KMS-11 (cell line): ENCODE data around the gene RTN1.
"Not testable (repeated sequence)": the region's sequence is repeated elsewhere in the genome, so short reads cannot be mapped to it uniquely, and the experiment has no call there.

Experiments used
- H2AFZ ChIP-seq: fragments of 200-600 bp; sonication (generic); 2 replicates; pipeline ENCODE4 v1.6.1; 2016; ENCODE audit warnings: antibody characterized with exemption, mixed run types, low read depth
- H3K27ac ChIP-seq: fragments of 200-600 bp; sonication (generic); 2 replicates; pipeline ENCODE4 v1.6.1; 2016; ENCODE audit warnings: mild to moderate bottlenecking, mixed run types
- H3K27me3 ChIP-seq: fragments of 200-600 bp; sonication (generic); 2 replicates; pipeline ENCODE4 v1.6.1; 2017; ENCODE audit warnings: mild to moderate bottlenecking, low read depth, mixed run types, moderate library complexity; ENCODE audit not compliant: insufficient read depth
- H3K36me3 ChIP-seq: fragments of 200-600 bp; sonication (generic); 2 replicates; pipeline ENCODE4 v1.6.1; 2017; ENCODE audit warnings: mild to moderate bottlenecking, mixed run types; ENCODE audit not compliant: insufficient read depth
- H3K4me1 ChIP-seq: fragments of 200-600 bp; sonication (generic); 2 replicates; pipeline ENCODE4 v1.6.1; 2016; ENCODE audit warnings: mild to moderate bottlenecking, low read depth, mixed run types; ENCODE audit not compliant: poor library complexity, severe bottlenecking
- H3K4me2 ChIP-seq: fragments of 200-600 bp; sonication (generic); 2 replicates; pipeline ENCODE4 v1.7.0; 2016; ENCODE audit warnings: mild to moderate bottlenecking, mixed run types
- H3K4me3 ChIP-seq: fragments of 200-600 bp; sonication (generic); IDR thresholded peaks from 2 replicates; pipeline ENCODE4 v1.6.1; 2017; ENCODE audit warnings: low read depth, low read length, mixed read lengths; ENCODE audit not compliant: insufficient read depth
- H3K79me2 ChIP-seq: fragments of 200-600 bp; sonication (generic); 2 replicates; pipeline ENCODE4 v1.6.1; 2016; ENCODE audit warnings: low read depth, mixed run types; ENCODE audit not compliant: insufficient read depth
- H3K9ac ChIP-seq: fragments of 200-600 bp; sonication (generic); 2 replicates; pipeline ENCODE4 v1.6.1; 2016; ENCODE audit warnings: mild to moderate bottlenecking, mixed run types
- H4K20me1 ChIP-seq: fragments of 200-600 bp; sonication (generic); 2 replicates; pipeline ENCODE4 v1.6.1; 2016; ENCODE audit warnings: mild to moderate bottlenecking, mixed run types; ENCODE audit not compliant: insufficient read depth
- TF ChIP-seq, protein P1 (sequence below): fragments of 200-600 bp; sonication (generic); conservative IDR thresholded peaks from 2 replicates; pipeline ENCODE4 v1.6.1; 2017; ENCODE audit warnings: low read depth, mild to moderate bottlenecking, antibody characterized with exemption, low read length, moderate library complexity, mixed read lengths

The RTN1 gene

DNA sequence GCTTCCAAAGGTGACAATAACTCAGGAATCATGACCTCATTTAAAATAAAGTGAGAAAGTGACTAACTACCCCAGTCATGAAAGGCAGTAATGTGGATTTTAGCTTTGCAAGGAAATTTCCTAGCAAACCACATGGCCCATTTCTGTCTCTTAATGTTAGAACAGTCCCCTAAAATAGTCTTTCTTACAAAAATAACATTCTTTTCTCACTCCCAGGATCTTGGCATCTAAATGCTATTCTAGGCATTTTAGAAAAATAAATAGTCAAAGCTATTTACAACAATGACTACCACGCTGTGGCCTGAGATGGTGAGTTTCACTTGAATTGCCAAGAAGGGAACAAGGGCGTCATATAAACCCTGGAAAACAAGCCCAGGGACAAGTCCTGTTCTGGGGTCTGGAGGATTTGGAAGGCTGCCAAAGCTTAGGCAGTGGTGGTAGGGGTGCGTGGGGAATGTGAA, 192.8 kb downstream of the RTN1 start:
- H2AFZ ChIP-seq: no peak overlapping the region
- H3K79me2 ChIP-seq: no peaks in the 10 kb centered on the region
- no peak overlapping the region for H3K9ac ChIP-seq
- H3K27me3 ChIP-seq: no peaks in the 10 kb centered on the region
- H3K4me2 ChIP-seq: no peak overlapping the region
- no peak overlapping the region for H3K27ac ChIP-seq
- TF ChIP-seq, protein P1, sequence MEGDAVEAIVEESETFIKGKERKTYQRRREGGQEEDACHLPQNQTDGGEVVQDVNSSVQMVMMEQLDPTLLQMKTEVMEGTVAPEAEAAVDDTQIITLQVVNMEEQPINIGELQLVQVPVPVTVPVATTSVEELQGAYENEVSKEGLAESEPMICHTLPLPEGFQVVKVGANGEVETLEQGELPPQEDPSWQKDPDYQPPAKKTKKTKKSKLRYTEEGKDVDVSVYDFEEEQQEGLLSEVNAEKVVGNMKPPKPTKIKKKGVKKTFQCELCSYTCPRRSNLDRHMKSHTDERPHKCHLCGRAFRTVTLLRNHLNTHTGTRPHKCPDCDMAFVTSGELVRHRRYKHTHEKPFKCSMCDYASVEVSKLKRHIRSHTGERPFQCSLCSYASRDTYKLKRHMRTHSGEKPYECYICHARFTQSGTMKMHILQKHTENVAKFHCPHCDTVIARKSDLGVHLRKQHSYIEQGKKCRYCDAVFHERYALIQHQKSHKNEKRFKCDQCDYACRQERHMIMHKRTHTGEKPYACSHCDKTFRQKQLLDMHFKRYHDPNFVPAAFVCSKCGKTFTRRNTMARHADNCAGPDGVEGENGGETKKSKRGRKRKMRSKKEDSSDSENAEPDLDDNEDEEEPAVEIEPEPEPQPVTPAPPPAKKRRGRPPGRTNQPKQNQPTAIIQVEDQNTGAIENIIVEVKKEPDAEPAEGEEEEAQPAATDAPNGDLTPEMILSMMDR: no peak
- no peaks in the 10 kb centered on the region for H3K36me3 ChIP-seq
- H4K20me1 ChIP-seq: no peaks in the 10 kb centered on the region
- no peak overlapping the region for H3K4me3 ChIP-seq
- no peaks in the 10 kb centered on the region for H3K4me1 ChIP-seq

DNA sequence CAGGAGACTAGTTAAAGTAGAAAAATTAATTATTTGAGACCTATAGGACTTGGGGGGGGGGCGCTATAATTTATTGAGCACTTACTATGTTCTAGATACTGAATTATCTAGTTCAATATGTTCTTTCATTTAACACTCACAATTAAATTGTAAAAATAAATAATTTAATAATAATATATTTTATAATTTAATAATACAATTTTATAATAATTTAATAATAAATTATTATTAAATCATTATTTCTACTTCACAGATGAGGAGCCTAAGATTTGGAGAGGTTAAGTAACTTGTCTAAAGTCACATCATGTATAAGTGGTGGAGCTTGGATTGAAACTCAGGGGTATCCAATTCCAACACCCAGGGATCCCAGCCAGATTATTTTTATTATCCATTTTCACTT, 195.2 kb downstream of the RTN1 start:
- Histone ChIP-seq H2AFZ (no peak overlapping the region), H3K4me2 (no peak overlapping the region), H3K27me3 (no peaks in the 10 kb centered on the region), H3K4me1 (no peaks in the 10 kb centered on the region), H3K4me3 (no peak overlapping the region), H3K79me2 (no peaks in the 10 kb centered on the region), H3K36me3 (no peaks in the 10 kb centered on the region), H3K9ac (no peak overlapping the region), H4K20me1 (no peaks in the 10 kb centered on the region), H3K27ac (no peak overlapping the region)
- TF ChIP-seq, protein P1: no peak

DNA sequence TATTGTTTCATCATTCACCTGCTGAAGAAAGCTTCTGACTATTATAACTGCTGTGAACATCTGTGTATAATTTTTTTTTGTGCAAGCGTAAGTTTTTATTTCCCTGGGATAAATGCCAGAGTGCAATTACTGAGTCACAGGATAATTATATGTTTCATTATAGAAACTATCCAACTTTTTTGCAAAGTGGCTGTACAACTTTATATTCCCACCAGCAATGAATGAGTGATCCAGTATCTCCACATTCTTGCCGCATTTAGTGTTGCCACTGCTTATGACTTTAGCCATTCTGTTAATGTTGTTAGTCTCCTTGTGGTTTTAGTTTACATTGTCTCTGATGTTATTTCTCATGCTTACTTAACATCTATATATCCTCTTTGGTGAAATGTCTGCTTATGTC, 205.8 kb downstream of the RTN1 start:
- TF ChIP-seq, protein P1: no peak
- no peaks in the 10 kb centered on the region for H4K20me1 ChIP-seq
- H3K9ac ChIP-seq: no peak overlapping the region

DNA sequence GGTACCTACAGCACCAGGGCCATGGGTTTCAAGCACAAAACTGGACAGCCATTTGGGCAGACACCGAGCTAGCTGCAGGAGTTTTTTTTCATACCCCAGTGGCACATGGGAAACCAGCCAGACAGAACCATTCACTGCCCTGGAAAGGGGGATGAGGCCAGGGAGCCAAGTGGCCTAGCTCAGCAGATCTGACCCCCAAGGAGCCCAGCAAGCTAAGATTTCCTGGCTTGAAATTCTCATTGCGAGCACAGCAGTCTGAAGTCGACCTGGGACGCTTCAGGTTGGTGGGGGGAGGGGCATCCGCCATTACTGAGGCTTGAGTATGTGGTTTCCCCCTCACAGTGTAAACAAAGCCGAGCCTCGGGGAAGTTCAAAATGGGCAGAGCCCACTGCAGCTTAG, 212.8 kb downstream of the RTN1 start:
- Histone ChIP-seq H3K4me1 (no peaks in the 10 kb centered on the region), H3K36me3 (no peaks in the 10 kb centered on the region), H3K79me2 (no peaks in the 10 kb centered on the region), H3K9ac (no peak overlapping the region), H3K27ac (no peak overlapping the region), H3K4me2 (no peak overlapping the region), H2AFZ (no peak overlapping the region), H3K4me3 (no peak overlapping the region), H4K20me1 (no peaks in the 10 kb centered on the region), H3K27me3 (no peaks in the 10 kb centered on the region)
- TF ChIP-seq, protein P1: no peak

More for the DNA sequence above, 205.8 kb downstream of the RTN1 start:
- Histone ChIP-seq H3K4me1 (no peaks in the 10 kb centered on the region), H2AFZ (no peak overlapping the region), H3K36me3 (no peaks in the 10 kb centered on the region), H3K27me3 (no peaks in the 10 kb centered on the region), H3K79me2 (no peaks in the 10 kb centered on the region), H3K4me3 (no peak overlapping the region), H3K4me2 (no peak overlapping the region), H3K27ac (no peak overlapping the region)

DNA sequence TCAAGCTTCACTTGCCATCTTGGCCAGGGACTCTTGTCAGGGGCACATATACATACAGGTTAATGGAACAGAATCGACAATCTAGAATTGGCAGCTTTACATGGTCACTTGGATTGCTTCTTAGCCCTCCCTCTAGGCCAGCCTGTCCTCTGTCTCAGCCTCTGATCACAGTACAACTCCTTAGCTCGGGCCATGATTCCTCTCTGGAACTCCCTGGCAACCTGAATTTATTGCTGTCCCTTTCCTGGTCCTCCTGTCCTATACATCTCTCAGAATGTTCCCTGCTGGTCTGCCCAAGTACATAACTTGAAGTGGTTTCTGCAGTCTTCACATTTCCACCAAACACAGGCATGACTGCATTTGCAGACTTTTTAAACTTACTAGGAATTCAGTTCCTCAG, 214.1 kb downstream of the RTN1 start:
- H3K27me3 ChIP-seq: no peaks in the 10 kb centered on the region
- no peaks in the 10 kb centered on the region for H4K20me1 ChIP-seq
- H3K4me2 ChIP-seq: no peak overlapping the region
- no peak overlapping the region for H2AFZ ChIP-seq
- H3K4me3 ChIP-seq: no peak overlapping the region
- no peak overlapping the region for H3K27ac ChIP-seq
- no peaks in the 10 kb centered on the region for H3K4me1 ChIP-seq
- H3K36me3 ChIP-seq: no peaks in the 10 kb centered on the region
- TF ChIP-seq, protein P1: no peak
- no peaks in the 10 kb centered on the region for H3K79me2 ChIP-seq
- no peak overlapping the region for H3K9ac ChIP-seq

DNA sequence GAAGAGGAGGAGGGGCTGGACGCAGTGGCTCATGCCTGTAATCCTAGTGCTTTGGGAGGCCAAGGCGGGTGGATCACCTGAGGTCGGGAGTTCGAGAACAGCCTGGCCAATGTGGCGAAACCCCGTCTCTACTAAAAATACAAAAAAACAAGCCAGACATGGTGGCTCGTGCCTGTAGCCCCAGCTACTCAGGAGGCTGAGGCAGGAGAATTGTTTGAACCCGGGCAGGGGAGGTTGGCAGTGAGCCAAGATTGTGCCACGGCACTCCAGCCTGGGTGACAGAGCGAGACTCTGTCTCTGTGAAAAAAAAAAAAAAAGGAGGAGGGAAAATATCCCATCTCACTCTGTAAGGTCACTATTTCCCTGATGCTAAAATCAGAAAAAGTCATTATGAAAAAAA, 216.4 kb downstream of the RTN1 start:
- H3K27ac ChIP-seq, H4K20me1 ChIP-seq, H3K36me3 ChIP-seq, H3K4me1 ChIP-seq, H3K4me3 ChIP-seq, H3K79me2 ChIP-seq, H3K27me3 ChIP-seq, H3K4me2 ChIP-seq, H2AFZ ChIP-seq, H3K9ac ChIP-seq: not testable (repeated sequence)

DNA sequence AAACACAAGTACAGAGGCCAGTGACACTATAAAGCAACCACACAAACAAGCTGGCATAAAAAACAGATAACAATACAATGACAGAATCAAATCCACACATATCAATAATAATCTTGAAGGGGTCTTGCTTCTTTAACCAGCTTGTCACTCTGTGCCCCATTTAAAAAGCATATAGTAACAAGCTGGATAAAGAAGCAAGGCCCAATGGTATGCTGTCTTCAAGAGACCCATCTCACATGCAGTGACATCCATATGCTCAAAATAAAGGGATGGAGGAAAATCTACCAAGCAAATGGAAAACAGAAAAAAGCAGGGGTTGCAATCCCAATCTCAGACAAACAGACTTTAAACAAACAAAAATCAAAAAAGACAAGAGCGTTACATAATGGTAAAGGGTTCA, 223.7 kb downstream of the RTN1 start:
- H3K4me3 ChIP-seq, H3K36me3 ChIP-seq, H2AFZ ChIP-seq, H3K27ac ChIP-seq, H4K20me1 ChIP-seq, H3K4me2 ChIP-seq, H3K4me1 ChIP-seq, H3K9ac ChIP-seq, H3K27me3 ChIP-seq, H3K79me2 ChIP-seq: not testable (repeated sequence)
